ENCODE data around the gene CENPI. TPM values are rescaled to one million over a fixed set of nuclear protein-coding genes. Genes with fewer than 3 reads are reported as not detected.

The CENPI gene
- total and polyA plus RNA-seq, 2 of the 13 experiments (the other 11 are each of a cell fraction or from before 2014, with no cell fraction given), result 5.1 to 26.5 TPM

DNA sequence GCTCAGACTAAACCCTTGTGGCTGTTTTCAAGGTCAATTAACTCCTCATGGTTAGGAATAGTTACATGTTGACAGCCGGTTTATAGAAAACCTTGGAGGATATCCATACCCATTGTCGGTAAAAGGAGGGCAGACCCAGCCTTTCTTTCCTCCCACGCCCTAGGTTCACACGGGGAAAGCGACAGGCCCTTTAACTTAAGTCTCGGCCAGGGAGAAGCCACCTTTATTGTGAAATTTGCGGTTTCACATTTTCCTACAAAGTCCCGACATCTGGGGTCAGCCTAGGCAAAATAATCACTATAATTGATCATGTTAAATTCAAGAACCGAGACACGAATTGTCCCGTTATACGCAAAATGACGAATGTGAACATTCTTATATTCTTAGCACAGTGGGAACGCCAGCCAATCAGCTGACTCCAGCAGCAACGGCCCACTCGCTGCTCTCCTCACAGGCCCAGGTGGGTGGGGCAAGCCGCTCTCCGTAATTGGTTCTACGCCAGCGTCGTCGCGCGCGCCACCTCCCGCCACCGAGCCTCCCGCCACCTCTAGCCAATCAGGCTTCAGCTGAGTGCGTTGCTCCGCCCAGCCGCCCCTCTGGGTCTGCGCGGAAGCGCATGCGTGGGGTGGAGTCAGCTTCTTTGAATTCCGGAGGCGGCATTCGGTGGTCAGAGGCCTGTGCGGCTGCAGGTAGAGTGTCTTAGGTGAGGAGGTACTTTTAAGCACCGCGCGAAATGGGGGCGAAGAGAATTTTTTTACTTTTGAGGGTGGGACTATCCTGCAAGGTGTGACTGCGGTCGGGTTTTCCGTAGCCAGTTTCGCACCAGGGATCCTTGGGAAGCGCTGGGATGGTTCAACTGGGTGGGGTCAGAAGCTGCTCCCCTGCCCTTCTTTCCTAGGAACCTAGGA, at the start of gene CENPI (continued):
- TF ChIP-seq ZNF747 (CRISPR knock-in tag; IDR thresholded peaks at IDR 0.05; ENCODE audit: borderline replicate concordance) (no peak), RFXAP (CRISPR knock-in tag; IDR thresholded peaks at IDR 0.05; ENCODE audit: borderline replicate concordance) (0 out of 2 replicates have a peak, but pooled peaks have one; percentile 55), RFX5 (IDR thresholded peaks at IDR 0.05; ENCODE audit: low read depth, low read length) (peak; percentile 56; the same call in 1 of the 2 replicates), MTA3 (CRISPR knock-in tag; IDR thresholded peaks at IDR 0.05) (no peak), KDM1A (CRISPR knock-in tag; IDR thresholded peaks at IDR 0.05) (no peak), MEF2D (CRISPR knock-in tag; IDR thresholded peaks at IDR 0.05) (no peak), ZNF777 (CRISPR knock-in tag; IDR thresholded peaks at IDR 0.05) (no peak), SMAD1 (CRISPR knock-in tag; IDR thresholded peaks at IDR 0.05; ENCODE audit: borderline replicate concordance, low read depth) (no peak), ZNF431 (CRISPR knock-in tag; IDR thresholded peaks at IDR 0.05; ENCODE audit: borderline replicate concordance, low read depth) (no peak; the same call in 1 of the 2 replicates), SP2 (CRISPR knock-in tag; IDR thresholded peaks at IDR 0.05) (peak; percentile 77), ZKSCAN1 (IDR thresholded peaks at IDR 0.05; ENCODE audit: low read length) (no peak), AGO2 (optimal IDR thresholded peaks at IDR 0.05; ENCODE audit: low read depth, low read length) (no peak), RAD51 (IDR thresholded peaks at IDR 0.05; ENCODE audit: borderline replicate concordance) (no peak), XBP1 (CRISPR knock-in tag; IDR thresholded peaks at IDR 0.05) (no peak), NFYB (CRISPR knock-in tag; IDR thresholded peaks at IDR 0.05) (peak; percentile 82), HMG20A (CRISPR knock-in tag; IDR thresholded peaks at IDR 0.05; ENCODE audit: borderline replicate concordance) (no peak), SP5 (CRISPR knock-in tag; IDR thresholded peaks at IDR 0.05; ENCODE audit: borderline replicate concordance, low read depth) (peak; percentile 53; the same call in 1 of the 2 replicates), ZNF138 (CRISPR knock-in tag; IDR thresholded peaks at IDR 0.05; ENCODE audit: low read depth) (no peak), POLR2G (IDR thresholded peaks at IDR 0.05; ENCODE audit: low read depth, low read length) (peak; percentile 61; the same call in 1 of the 2 replicates), ZFX (CRISPR knock-in tag; IDR thresholded peaks at IDR 0.05; ENCODE audit: low read depth) (peak; percentile 38), PHF8 (CRISPR knock-in tag; IDR thresholded peaks at IDR 0.05) (peak; percentile 37; the same call in 1 of the 2 replicates), SMARCE1 (IDR thresholded peaks at IDR 0.05; ENCODE audit: borderline replicate concordance) (no peak)
- TF ChIP-seq, protein P1, sequence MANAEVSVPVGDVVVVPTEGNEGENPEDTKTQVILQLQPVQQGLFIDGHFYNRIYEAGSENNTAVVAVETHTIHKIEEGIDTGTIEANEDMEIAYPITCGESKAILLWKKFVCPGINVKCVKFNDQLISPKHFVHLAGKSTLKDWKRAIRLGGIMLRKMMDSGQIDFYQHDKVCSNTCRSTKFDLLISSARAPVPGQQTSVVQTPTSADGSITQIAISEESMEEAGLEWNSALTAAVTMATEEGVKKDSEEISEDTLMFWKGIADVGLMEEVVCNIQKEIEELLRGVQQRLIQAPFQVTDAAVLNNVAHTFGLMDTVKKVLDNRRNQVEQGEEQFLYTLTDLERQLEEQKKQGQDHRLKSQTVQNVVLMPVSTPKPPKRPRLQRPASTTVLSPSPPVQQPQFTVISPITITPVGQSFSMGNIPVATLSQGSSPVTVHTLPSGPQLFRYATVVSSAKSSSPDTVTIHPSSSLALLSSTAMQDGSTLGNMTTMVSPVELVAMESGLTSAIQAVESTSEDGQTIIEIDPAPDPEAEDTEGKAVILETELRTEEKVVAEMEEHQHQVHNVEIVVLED (CRISPR knock-in tag; IDR thresholded peaks at IDR 0.05; ENCODE audit: borderline replicate concordance), result peak; percentile 89
- TF ChIP-seq, protein P2, sequence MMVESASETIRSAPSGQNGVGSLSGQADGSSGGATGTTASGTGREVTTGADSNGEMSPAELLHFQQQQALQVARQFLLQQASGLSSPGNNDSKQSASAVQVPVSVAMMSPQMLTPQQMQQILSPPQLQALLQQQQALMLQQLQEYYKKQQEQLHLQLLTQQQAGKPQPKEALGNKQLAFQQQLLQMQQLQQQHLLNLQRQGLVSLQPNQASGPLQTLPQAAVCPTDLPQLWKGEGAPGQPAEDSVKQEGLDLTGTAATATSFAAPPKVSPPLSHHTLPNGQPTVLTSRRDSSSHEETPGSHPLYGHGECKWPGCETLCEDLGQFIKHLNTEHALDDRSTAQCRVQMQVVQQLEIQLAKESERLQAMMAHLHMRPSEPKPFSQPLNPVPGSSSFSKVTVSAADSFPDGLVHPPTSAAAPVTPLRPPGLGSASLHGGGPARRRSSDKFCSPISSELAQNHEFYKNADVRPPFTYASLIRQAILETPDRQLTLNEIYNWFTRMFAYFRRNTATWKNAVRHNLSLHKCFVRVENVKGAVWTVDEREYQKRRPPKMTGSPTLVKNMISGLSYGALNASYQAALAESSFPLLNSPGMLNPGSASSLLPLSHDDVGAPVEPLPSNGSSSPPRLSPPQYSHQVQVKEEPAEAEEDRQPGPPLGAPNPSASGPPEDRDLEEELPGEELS (CRISPR knock-in tag; IDR thresholded peaks at IDR 0.05), result no peak
- TF ChIP-seq, protein P3, sequence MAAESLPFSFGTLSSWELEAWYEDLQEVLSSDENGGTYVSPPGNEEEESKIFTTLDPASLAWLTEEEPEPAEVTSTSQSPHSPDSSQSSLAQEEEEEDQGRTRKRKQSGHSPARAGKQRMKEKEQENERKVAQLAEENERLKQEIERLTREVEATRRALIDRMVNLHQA (CRISPR knock-in tag; IDR thresholded peaks at IDR 0.05), result no peak
- TF ChIP-seq, protein P4, sequence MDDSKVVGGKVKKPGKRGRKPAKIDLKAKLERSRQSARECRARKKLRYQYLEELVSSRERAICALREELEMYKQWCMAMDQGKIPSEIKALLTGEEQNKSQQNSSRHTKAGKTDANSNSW (CRISPR knock-in tag; IDR thresholded peaks at IDR 0.05; ENCODE audit: borderline replicate concordance), result no peak

All from HepG2 (cell line).